Mucosa of descending colon (tissue), 3 donors: ENCODE results near the gene MRGPRD. TPM values are rescaled to one million over a fixed set of nuclear protein-coding genes. Genes with fewer than 3 reads are reported as not detected.

Source experiments
- ATAC-seq: fragments of 200-7000 bp; cut with Tn5 transposase; one replicate; pipeline ENCODE4 v1.9.1; 2020; ENCODE audit warnings: mild to moderate bottlenecking, moderate library complexity
- DNase-seq, 3 donors: peaks; one replicate each; pipeline ENCODE4 v3.0.0-alpha.2; 2020
- H3K36me3 ChIP-seq: fragments of 200-600 bp; one replicate; pipeline ENCODE4 v1.8.0; 2021; ENCODE audit warnings: low read depth, mild to moderate bottlenecking
- H3K4me1 ChIP-seq: fragments of 200-600 bp; one replicate; pipeline ENCODE4 v1.8.0; 2021; ENCODE audit warnings: low read depth, mild to moderate bottlenecking
- H3K4me3 ChIP-seq: fragments of 200-600 bp; one replicate; pipeline ENCODE4 v1.8.0; 2021; ENCODE audit warnings: mild to moderate bottlenecking
- H3K9me3 ChIP-seq: fragments of 200-600 bp; one replicate; pipeline ENCODE4 v1.8.0; 2021; ENCODE audit warnings: mild to moderate bottlenecking
- CTCF ChIP-seq: fragments of 200-600 bp; IDR thresholded peaks from one replicate; pipeline ENCODE4 v1.8.0; 2022; ENCODE audit warnings: antibody characterized with exemption, mild to moderate bottlenecking
- intact Hi-C, 2 donors: fragments of 100-400 bp; cut with DNase I in 1 of 2; cut with micrococcal nuclease in 1 of 2; formaldehyde crosslinking; loops; one replicate each; pipeline versions ENCODE4 v1.11.0 to v1.11.1; 2022; cut with DNase I, micrococcal nuclease
- total RNA-seq, 3 donors: library from RNA; stranded (reverse); fragmentation: NEBNext Ultra II Directional in 2 of 3; extraction: Animal tissue kit (Norgen Biotek cat#: 25700) in 2 of 3; gene quantifications; one replicate each; pipeline versions ENCODE4 v1.2.1 to v1.2.4, GENCODE V29; 2021 to 2023
- donor health status: DM: no; HTN: no; CAD: no; lungs with moderate emphysema.
- donor health status: DM: no; HTN: no; CAD: no.
- donor health status: DM: no; HTN: yes; CAD: no.

The MRGPRD gene
- total RNA-seq, 3 donors from 2014 or later, result 0.41 TPM; not detected in 2

- no peaks in the 10 kb centered on the region for H3K36me3 ChIP-seq
- peaks cover 19% of the 10 kb centered on the region for H3K4me1 ChIP-seq
- no peak for ATAC-seq
- DNase-seq, result no peak
- H3K9me3 ChIP-seq, result no peaks in the 10 kb centered on the region
- TF ChIP-seq CTCF, result no peak
- H3K4me3 ChIP-seq, result peak overlapping the region; percentile 19
- intact Hi-C loops, result no loop called here
These were observed 31.6 kb upstream of the MRGPRD start for GRCh38 chr11:69012092-69013008.

GRCh38 chr11:69011624-69012091 is 30.9 kb upstream of the MRGPRD start:
- H3K4me3 ChIP-seq, result no peak overlapping the region
- peak in 1 of 3 donors; percentile 20 for DNase-seq
- H3K36me3 ChIP-seq, result no peaks in the 10 kb centered on the region
- H3K9me3 ChIP-seq, result no peaks in the 10 kb centered on the region
- TF ChIP-seq CTCF, result no peak
- ATAC-seq, result no peak
- peaks cover 19% of the 10 kb centered on the region for H3K4me1 ChIP-seq
- intact Hi-C loops, result no loop called here

- H3K36me3 ChIP-seq, result no peaks in the 10 kb centered on the region
- no peaks in the 10 kb centered on the region for H3K9me3 ChIP-seq
- intact Hi-C loops, result no loop called here
- ATAC-seq (peak; percentile 66), DNase-seq (peak; percentile 73 to 79 (median 76))
- no peak for TF ChIP-seq CTCF
- H3K4me1 ChIP-seq, result peaks cover 19% of the 10 kb centered on the region
- no peak overlapping the region for H3K4me3 ChIP-seq
These were observed 30.3 kb upstream of the MRGPRD start for GRCh38 chr11:69010964-69011623.

- ATAC-seq, result no peak
These were observed 29.6 kb upstream of the MRGPRD start for GRCh38 chr11:69010361-69010891.

More at GRCh38 chr11:69010361-69010891, 29.6 kb upstream of the MRGPRD start:
- Histone ChIP-seq H3K4me3 (no peak overlapping the region), H3K36me3 (no peaks in the 10 kb centered on the region), H3K4me1 (peaks cover 19% of the 10 kb centered on the region), H3K9me3 (no peaks in the 10 kb centered on the region)
- no peak for TF ChIP-seq CTCF
- peak in 1 of 3 donors; percentile 26 for DNase-seq
- intact Hi-C loops, result no loop called here
